Ovary (tissue), 9 donors: Measurements from ENCODE around the gene STARD4. TPM values are rescaled to one million over a fixed set of nuclear protein-coding genes. Genes with fewer than 3 reads are reported as not detected.
A peak's percentile ranks its signal among the peaks of the same experiment; 100 is the strongest.

Source experiments
- DNase-seq, 5 donors: peaks; one replicate each; pipeline ENCODE4 v3.0.0-alpha.2; 2019 to 2020
- H3K27ac ChIP-seq, 2 donors: fragments of 200-600 bp; one replicate each; pipeline versions ENCODE4 v1.5.1 to v1.8.0; 2019 to 2022
- H3K27me3 ChIP-seq: fragments of 200-600 bp; one replicate; pipeline ENCODE4 v1.8.0; 2022
- H3K36me3 ChIP-seq: fragments of 200-600 bp; sonication (generic); one replicate; pipeline ENCODE4 v1.5.1; 2019
- H3K4me1 ChIP-seq: one replicate; pipeline ENCODE4 v1.8.1; 2013; ENCODE audit warnings: mild to moderate bottlenecking, moderate library complexity; ENCODE audit not compliant: insufficient read depth
- H3K4me3 ChIP-seq: fragments of 200-600 bp; sonication (generic); one replicate; pipeline ENCODE4 v1.5.1; 2017
- H3K9me3 ChIP-seq, 2 donors: fragments of 200-600 bp in 1 of 2; sonication (generic) in 1 of 2; one replicate each; pipeline versions ENCODE4 v1.5.1 to v1.8.1; 2013 to 2019; ENCODE audit warnings: mild to moderate bottlenecking in 1 of 2, moderate library complexity in 1 of 2
- EP300 ChIP-seq: sonication (generic); formaldehyde crosslinking; IDR thresholded peaks from one replicate; pipeline ENCODE4 v1.6.1; 2017; ENCODE audit warnings: antibody characterized with exemption
- POLR2A ChIP-seq: fragments of 450-650 bp; IDR thresholded peaks from one replicate; pipeline ENCODE4 v1.6.1; 2017; ENCODE audit warnings: antibody characterized with exemption, mild to moderate bottlenecking, moderate library complexity
- WGBS, 3 donors: extraction: QIAGEN DNeasy Blood & Tissue Kit in 1 of 3; methylation state at CpG; one replicate each; pipeline versions ENCODE4 v1.1.5 to v1.1.7; 2013 to 2017; 5-methylcytosine and 5-hydroxymethylcytosine counted together
- intact Hi-C, 4 donors: fragments of 100-400 bp; cut with DNase I; formaldehyde crosslinking; loops; one replicate each; pipeline versions ENCODE4 v1.11.0 to v1.15.1; 2022 to 2023
- polyA plus RNA-seq, 2 donors: library from polyadenylated mRNA; stranded (reverse); fragments of 200-250 nt in 1 of 2; fragments of 350-450 nt in 1 of 2; fragmentation: Illumina TruSeq in 1 of 2; extraction: RNeasy Lipid Tissue Mini Kit (QIAGEN cat#74804) in 1 of 2; gene quantifications; one replicate each; pipeline ENCODE4 v1.2.3, GENCODE V29; 2013 to 2014
- total RNA-seq, 7 donors: library from RNA; depleted of rRNA in 2 of 7; stranded (reverse); fragments of >200 nt in 2 of 7; fragmentation: NEBNext Ultra II Directional in 3 of 7; extraction: Animal tissue kit (Norgen Biotek cat#: 25700) in 3 of 7; gene quantifications; one replicate each; pipeline versions ENCODE4 v1.1.0 to v1.2.4, GENCODE V29; 2016 to 2023
- TF ChIP-seq, protein P1 (sequence below), 3 donors: fragments of 450-650 bp in 2 of 3; fragments of 200-600 bp in 1 of 3; IDR thresholded peaks; one replicate each; pipeline versions ENCODE4 v1.5.1 to v1.8.0; 2016 to 2022; ENCODE audit warnings: antibody characterized with exemption in 3 of 3, mild to moderate bottlenecking in 1 of 3
- donor health status: DM: no; HTN: no; CAD: no; lungs with moderate emphysema.
- donor health status: DM: no; HTN: no; CAD: no.
- donor health status: Bipolar disorder and iron deficiency.
- donor health status: DM: yes; HTN: yes; CAD: no.
- donor health status: DM: no; HTN: no; CAD: no.
- donor health status: DM: yes; HTN: yes; CAD: no.

Gene STARD4
- total and polyA plus RNA-seq, 9 donors: 4.5 to 34.1 (median 7.8) TPM

DNA sequence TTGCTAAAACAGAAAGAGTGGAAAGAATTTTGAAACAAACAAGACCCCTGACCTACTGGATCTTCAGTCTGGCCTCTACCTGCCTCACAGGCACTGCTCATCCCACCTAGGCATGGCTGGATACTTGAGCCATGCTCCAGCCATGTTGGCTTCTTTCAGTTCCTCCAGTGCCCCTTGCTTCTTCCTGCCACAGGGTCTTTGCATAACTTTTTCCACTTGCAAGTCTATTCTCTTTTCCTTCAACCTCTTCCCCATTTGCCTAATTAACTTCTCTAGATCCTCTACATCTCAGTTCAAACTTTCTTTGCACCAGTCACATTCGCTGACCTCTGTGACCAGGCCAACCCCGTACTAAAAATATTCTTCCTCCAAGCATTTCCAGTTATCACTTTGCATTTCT is 50.4 kb downstream of the STARD4 start:
- intact Hi-C loops: no loop called here
- no peak overlapping the region for H3K4me3 ChIP-seq

DNA sequence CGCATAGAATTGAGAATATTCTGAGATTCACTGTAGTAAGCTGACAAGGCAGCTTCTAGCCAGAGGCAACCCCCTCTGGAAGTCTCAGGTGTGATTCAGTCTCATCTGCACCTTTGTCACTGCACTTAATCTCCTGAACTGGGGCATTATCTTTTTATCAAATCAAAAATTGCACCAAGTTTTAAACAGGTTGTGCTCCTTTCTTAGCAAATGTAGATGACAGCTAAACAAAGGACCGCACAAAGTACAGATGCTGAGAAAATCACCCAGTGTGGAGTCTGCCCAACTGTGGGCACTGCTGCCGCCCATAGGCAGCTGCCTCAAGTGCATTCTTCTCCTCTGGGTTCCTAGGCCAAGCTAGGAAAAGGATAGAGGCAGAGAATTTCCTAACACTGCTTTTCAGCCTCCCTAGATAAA is 51.1 kb downstream of the STARD4 start:
- Histone ChIP-seq H3K27ac (no peak overlapping the region), H3K9me3 (no peaks in the 10 kb centered on the region), H3K4me3 (no peak overlapping the region), H3K4me1 (no peaks in the 10 kb centered on the region), H3K36me3 (no peaks in the 10 kb centered on the region), H3K27me3 (no peaks in the 10 kb centered on the region)
- 52 to 63% (median 59%) methylated on average over 3 of the region's 3 CpGs for WGBS, 3 donors
- TF ChIP-seq, protein P1, sequence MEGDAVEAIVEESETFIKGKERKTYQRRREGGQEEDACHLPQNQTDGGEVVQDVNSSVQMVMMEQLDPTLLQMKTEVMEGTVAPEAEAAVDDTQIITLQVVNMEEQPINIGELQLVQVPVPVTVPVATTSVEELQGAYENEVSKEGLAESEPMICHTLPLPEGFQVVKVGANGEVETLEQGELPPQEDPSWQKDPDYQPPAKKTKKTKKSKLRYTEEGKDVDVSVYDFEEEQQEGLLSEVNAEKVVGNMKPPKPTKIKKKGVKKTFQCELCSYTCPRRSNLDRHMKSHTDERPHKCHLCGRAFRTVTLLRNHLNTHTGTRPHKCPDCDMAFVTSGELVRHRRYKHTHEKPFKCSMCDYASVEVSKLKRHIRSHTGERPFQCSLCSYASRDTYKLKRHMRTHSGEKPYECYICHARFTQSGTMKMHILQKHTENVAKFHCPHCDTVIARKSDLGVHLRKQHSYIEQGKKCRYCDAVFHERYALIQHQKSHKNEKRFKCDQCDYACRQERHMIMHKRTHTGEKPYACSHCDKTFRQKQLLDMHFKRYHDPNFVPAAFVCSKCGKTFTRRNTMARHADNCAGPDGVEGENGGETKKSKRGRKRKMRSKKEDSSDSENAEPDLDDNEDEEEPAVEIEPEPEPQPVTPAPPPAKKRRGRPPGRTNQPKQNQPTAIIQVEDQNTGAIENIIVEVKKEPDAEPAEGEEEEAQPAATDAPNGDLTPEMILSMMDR (IDR thresholded peaks at IDR 0.05): no peak
- TF ChIP-seq EP300 (no peak), POLR2A (no peak)
- DNase-seq: peak in 1 of 5 donors; percentile 17
- intact Hi-C loops: no loop called here

More for the DNA sequence above, 50.4 kb downstream of the STARD4 start:
- no peaks in the 10 kb centered on the region for H3K4me1 ChIP-seq
- DNase-seq: no peak
- no peaks in the 10 kb centered on the region for H3K27me3 ChIP-seq
- 84 to 85% (median 85%) methylated on average over 2 of the region's 2 CpGs for WGBS, 3 donors
- H3K27ac ChIP-seq: no peak overlapping the region
- no peaks in the 10 kb centered on the region for H3K9me3 ChIP-seq
- TF ChIP-seq, protein P1 (IDR thresholded peaks at IDR 0.05): no peak
- TF ChIP-seq EP300 (no peak), POLR2A (no peak)
- no peaks in the 10 kb centered on the region for H3K36me3 ChIP-seq

DNA sequence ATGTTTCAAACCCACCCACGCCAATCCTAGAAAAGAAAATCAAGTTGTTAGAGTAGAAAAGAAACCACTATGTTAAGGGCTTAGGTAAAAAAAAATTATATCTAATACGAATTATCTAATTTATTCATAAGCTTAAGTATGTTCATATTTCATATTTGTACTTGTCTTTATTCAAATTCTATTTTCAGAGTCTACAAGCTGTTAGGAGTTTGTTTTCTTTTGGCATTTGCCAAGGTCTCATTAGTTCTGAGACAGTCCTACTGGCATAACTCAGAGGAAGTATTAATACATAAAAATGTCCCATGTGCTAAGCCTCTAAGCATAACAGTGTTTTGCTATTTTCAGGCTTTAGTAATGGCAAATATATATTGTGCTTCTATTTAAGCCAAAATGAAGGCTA is 57.6 kb downstream of the STARD4 start:
- Histone ChIP-seq H3K4me3 (no peak overlapping the region), H3K27me3 (no peaks in the 10 kb centered on the region), H3K9me3 (no peaks in the 10 kb centered on the region), H3K4me1 (peaks cover 2% of the 10 kb centered on the region), H3K27ac (no peak overlapping the region), H3K36me3 (no peaks in the 10 kb centered on the region)
- intact Hi-C loops: no loop called here
- TF ChIP-seq EP300 (no peak), POLR2A (no peak)
- TF ChIP-seq, protein P1 (IDR thresholded peaks at IDR 0.05): no peak
- no peak for DNase-seq
- 10 to 20% (median 13%) methylated on average over 2 of the region's 2 CpGs for WGBS, 3 donors

DNA sequence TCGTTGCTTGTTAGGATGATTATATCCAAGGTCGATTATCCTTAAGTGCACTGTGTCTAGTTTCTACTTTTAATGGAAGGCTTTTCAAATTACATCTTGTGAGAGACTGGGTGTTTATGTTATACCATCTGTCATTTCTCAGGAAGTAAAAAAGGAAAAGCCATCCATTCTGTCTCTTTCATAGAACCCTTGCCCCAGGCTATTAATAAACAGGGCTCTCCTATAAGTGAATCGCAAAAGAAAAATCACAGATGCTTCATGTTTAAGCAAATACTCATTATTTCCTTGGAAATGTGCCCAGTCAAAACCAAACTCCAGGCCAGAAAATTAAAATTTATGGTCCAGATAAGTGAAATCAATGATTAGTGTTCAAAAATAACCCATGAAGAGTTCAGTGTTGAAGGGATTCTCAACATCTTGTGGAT is 58.1 kb downstream of the STARD4 start:
- H3K4me1 ChIP-seq: peaks cover 2% of the 10 kb centered on the region

More for the DNA sequence above, 58.1 kb downstream of the STARD4 start:
- Histone ChIP-seq H3K4me3 (no peak overlapping the region), H3K27ac (no peak overlapping the region), H3K27me3 (no peaks in the 10 kb centered on the region), H3K36me3 (no peaks in the 10 kb centered on the region), H3K9me3 (no peaks in the 10 kb centered on the region)
- no peak for DNase-seq
- TF ChIP-seq POLR2A (no peak), EP300 (no peak)
- TF ChIP-seq, protein P1 (IDR thresholded peaks at IDR 0.05): no peak
- intact Hi-C loops: no loop called here
- WGBS, 3 donors: 3 to 10% (median 4%) methylated on average over 3 of the region's 3 CpGs
